ENCODE data around the gene RSPH3. TPM values are rescaled to one million over a fixed set of nuclear protein-coding genes. Genes with fewer than 3 reads are reported as not detected.
"Not testable (repeated sequence)": the region's sequence is repeated elsewhere in the genome, so short reads cannot be mapped to it uniquely, and the experiment has no call there.

RSPH3 gene
- total RNA-seq, 1 experiment from 2014 or later, result 2.6 TPM

GRCh38 chr6:158972241-158973233 is 27.5 kb downstream of the RSPH3 start:
- DNase-seq (ENCODE audit: low spot score), result peak; percentile 69

GRCh38 chr6:158970640-158971275 is 29.2 kb downstream of the RSPH3 start:
- DNase-seq (ENCODE audit: low spot score), result no peak

GRCh38 chr6:158969148-158969547 is 30.9 kb downstream of the RSPH3 start:
- DNase-seq (ENCODE audit: low spot score), result no peak

- DNase-seq (ENCODE audit: low spot score), result no peak
Observed at GRCh38 chr6:158963020-158963808, 36.8 kb downstream of the RSPH3 start.

GRCh38 chr6:158962371-158962770 is 37.6 kb downstream of the RSPH3 start:
- no peak for DNase-seq (ENCODE audit: low spot score)

GRCh38 chr6:158960026-158960425 is 40.0 kb downstream of the RSPH3 start:
- no peak for DNase-seq (ENCODE audit: low spot score)

GRCh38 chr6:158959552-158959951 is 40.5 kb downstream of the RSPH3 start:
- DNase-seq (ENCODE audit: low spot score), result no peak

GRCh38 chr6:158958504-158959386 is 41.3 kb downstream of the RSPH3 start:
- DNase-seq (ENCODE audit: low spot score), result peak; percentile 51

- DNase-seq (ENCODE audit: low spot score), result no peak
Observed at GRCh38 chr6:158955255-158955654, 44.7 kb downstream of the RSPH3 start.

GRCh38 chr6:158954753-158955152 is 45.2 kb downstream of the RSPH3 start:
- DNase-seq (ENCODE audit: low spot score), result no peak

- DNase-seq (ENCODE audit: low spot score), result not testable (repeated sequence)
Observed at GRCh38 chr6:158952011-158952410, 48.0 kb downstream of the RSPH3 start.

GRCh38 chr6:158951565-158951964 is 48.4 kb downstream of the RSPH3 start:
- DNase-seq (ENCODE audit: low spot score), result not testable (repeated sequence)

- no peak for DNase-seq (ENCODE audit: low spot score)
Observed at GRCh38 chr6:158947284-158947683, 52.7 kb downstream of the RSPH3 start.

- DNase-seq (ENCODE audit: low spot score), result no peak
Observed at GRCh38 chr6:158943380-158944032, 56.5 kb downstream of the RSPH3 start.

- DNase-seq (ENCODE audit: low spot score), result no peak
Observed at GRCh38 chr6:158942349-158942748, 57.7 kb downstream of the RSPH3 start.

GRCh38 chr6:158941246-158941645 is 58.8 kb downstream of the RSPH3 start:
- DNase-seq (ENCODE audit: low spot score), result no peak

GRCh38 chr6:158939255-158940159 is 60.5 kb downstream of the RSPH3 start:
- DNase-seq (ENCODE audit: low spot score), result peak; percentile 64

- DNase-seq (ENCODE audit: low spot score), result peak; percentile 71
Observed at GRCh38 chr6:158938811-158939254, 61.2 kb downstream of the RSPH3 start.

- no peak for DNase-seq (ENCODE audit: low spot score)
Observed at GRCh38 chr6:158938220-158938619, 61.8 kb downstream of the RSPH3 start.
